HAP-1 (cell line): ENCODE measurements around the gene PELI2.

ENCODE experiments used
- DNase-seq, 2 experiments: peaks; one replicate each; pipeline ENCODE4 v3.0.0-alpha.2; 2016 to 2020; ENCODE audit warnings: low spot score in 2 of 2
- H3K27me3 ChIP-seq: fragments of 250-450 bp; sonication (Bioruptor Pico); 2 replicates; pipeline ENCODE4 v1.5.1; 2020; ENCODE audit warnings: low read depth, mild to moderate bottlenecking, moderate library complexity
- H3K36me3 ChIP-seq: fragments of 250-450 bp; sonication (Bioruptor Pico); replicated peaks from 2 replicates; pipeline ENCODE4 v1.5.1; 2020; ENCODE audit warnings: mild to moderate bottlenecking
- H3K4me1 ChIP-seq: fragments of 250-450 bp; sonication (Bioruptor Pico); 2 replicates; pipeline ENCODE4 v1.5.1; 2020; ENCODE audit warnings: mild to moderate bottlenecking
- H3K4me3 ChIP-seq: fragments of 250-450 bp; sonication (Bioruptor Pico); 2 replicates; pipeline ENCODE4 v1.5.1; 2020; ENCODE audit warnings: mild to moderate bottlenecking, moderate library complexity
- H3K9me3 ChIP-seq: fragments of 250-450 bp; sonication (Bioruptor Pico); 2 replicates; pipeline ENCODE4 v1.5.1; 2020; ENCODE audit warnings: mild to moderate bottlenecking, moderate library complexity
- in situ Hi-C: fragments of 300-500 bp; cut with MboI; formaldehyde crosslinking; loops from 3 replicates; pipeline ENCODE4 v1.14.3; 2020; ENCODE audit warnings: low sequenced_read_pairs, inconsistent platforms, mixed read lengths

Gene PELI2

DNA sequence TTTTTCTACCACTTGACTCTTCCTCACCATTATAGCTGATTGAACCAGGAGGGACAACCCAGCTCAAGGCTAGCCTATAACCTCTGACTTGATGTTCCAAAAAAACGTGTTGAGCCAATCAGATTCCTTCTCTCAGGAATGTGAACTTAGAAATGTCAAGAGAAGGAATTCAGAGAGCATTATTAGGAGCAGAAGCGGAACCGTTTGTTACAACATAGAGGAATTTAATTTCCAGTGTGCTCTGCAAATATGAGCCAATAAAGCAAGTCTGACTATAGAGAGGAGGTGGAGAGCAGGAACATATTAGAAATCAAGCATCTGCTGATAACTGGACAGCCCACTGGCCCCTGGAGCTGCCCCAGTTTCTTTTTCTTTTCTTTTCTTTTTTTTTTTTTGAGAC, 15.3 kb upstream of the PELI2 start:
- DNase-seq, result no peak

GRCh38 chr14:56107615-56108014, 10.6 kb upstream of the PELI2 start:
- no peaks in the 10 kb centered on the region for H3K27me3 ChIP-seq
- in situ Hi-C loops, result no loop called here
- no peak overlapping the region for H3K4me3 ChIP-seq
- no peak for DNase-seq
- no peaks in the 10 kb centered on the region for H3K36me3 ChIP-seq
- H3K9me3 ChIP-seq, result no peaks in the 10 kb centered on the region
- H3K4me1 ChIP-seq, result no peaks in the 10 kb centered on the region

More for the DNA sequence above, 15.3 kb upstream of the PELI2 start:
- Histone ChIP-seq H3K27me3 (no peaks in the 10 kb centered on the region), H3K36me3 (no peaks in the 10 kb centered on the region), H3K4me1 (no peaks in the 10 kb centered on the region; the same call in 1 of the 2 replicates), H3K4me3 (no peak overlapping the region), H3K9me3 (no peaks in the 10 kb centered on the region)
- in situ Hi-C loops, result no loop called here

GRCh38 chr14:56108057-56108456, 10.2 kb upstream of the PELI2 start:
- Histone ChIP-seq H3K9me3 (no peaks in the 10 kb centered on the region), H3K36me3 (no peaks in the 10 kb centered on the region), H3K27me3 (no peaks in the 10 kb centered on the region), H3K4me1 (no peaks in the 10 kb centered on the region), H3K4me3 (no peak overlapping the region)
- in situ Hi-C loops, result no loop called here
- DNase-seq, result no peak

DNA sequence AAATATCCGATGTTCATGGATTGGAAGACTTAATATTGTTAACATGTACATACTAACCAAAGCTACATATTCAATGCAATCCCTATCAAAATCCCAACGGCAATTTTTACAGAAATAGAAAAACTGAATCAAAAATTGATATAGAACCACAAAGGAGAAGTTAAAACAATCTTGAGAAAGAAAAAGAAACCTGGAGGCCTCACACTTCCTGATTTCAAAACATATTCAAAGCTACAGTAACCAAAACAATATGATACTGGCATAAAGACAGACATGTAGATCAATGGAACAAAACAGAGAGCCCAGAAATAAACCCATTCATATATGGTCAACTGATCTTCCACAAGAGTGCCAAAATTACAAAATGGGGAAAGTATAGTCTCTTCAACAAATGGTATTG, 5.4 kb upstream of the PELI2 start:
- in situ Hi-C loops, result no loop called here
- H3K4me1 ChIP-seq, result no peaks in the 10 kb centered on the region
- DNase-seq, result no peak
- H3K36me3 ChIP-seq, result no peaks in the 10 kb centered on the region
- no peaks in the 10 kb centered on the region for H3K9me3 ChIP-seq
- no peak overlapping the region for H3K4me3 ChIP-seq
- H3K27me3 ChIP-seq, result no peaks in the 10 kb centered on the region

GRCh38 chr14:56115334-56115870, 2.8 kb upstream of the PELI2 start:
- Histone ChIP-seq H3K4me1 (peaks cover 2% of the 10 kb centered on the region), H3K27me3 (no peaks in the 10 kb centered on the region), H3K9me3 (no peaks in the 10 kb centered on the region), H3K36me3 (no peaks in the 10 kb centered on the region), H3K4me3 (no peak overlapping the region)
- in situ Hi-C loops, result no loop called here
- no peak for DNase-seq

DNA sequence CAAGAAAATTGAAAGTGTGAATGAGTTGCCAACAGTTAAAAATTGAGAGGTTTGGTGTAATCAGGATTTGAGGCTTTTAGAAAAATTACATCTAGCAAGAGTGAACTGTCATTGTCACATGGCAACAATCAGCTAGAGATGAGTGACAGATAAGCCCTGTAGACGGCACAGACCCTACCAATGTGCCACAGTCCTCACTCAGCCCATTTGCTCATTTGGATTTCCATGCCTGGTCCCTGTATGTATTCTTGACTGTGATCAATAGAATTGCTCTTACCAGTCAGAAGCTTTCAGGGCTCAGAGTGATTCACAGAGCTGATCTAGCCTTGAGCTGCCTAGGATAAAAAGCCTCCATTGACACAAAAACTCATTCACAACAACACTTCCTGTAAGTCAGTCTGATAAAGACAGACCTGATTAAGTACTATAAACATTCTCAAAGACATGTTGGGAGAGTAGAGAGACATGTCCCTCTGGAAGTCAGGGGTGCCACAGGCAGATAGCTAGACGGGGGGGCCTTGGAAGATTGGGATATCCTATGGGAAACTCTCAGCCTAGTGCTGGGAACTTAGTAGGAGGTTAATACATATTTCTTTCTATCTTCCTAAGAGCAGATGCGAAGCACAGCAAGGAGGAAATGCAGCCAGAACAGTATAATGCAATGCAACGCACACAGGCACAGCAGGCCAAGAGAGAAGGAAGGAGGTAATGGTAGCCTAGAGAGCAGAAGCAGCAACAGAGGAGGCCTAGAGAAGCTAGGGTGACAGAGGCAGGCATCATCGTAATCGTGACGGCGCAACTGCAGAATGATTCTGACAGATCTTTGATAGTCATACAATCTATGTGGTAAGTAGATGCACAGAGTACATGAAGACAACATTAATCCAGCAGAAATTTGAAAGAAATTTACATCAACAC, 2.0 kb upstream of the PELI2 start:
- H3K9me3 ChIP-seq, result no peaks in the 10 kb centered on the region
- H3K4me3 ChIP-seq, result no peak overlapping the region
- no peaks in the 10 kb centered on the region for H3K27me3 ChIP-seq
- in situ Hi-C loops, result no loop called here
- H3K4me1 ChIP-seq, result peaks cover 3% of the 10 kb centered on the region
- no peak for DNase-seq
- H3K36me3 ChIP-seq, result no peaks in the 10 kb centered on the region

GRCh38 chr14:56118611-56119181, 485 bp downstream of the PELI2 start:
- Histone ChIP-seq H3K9me3 (no peaks in the 10 kb centered on the region), H3K36me3 (no peaks in the 10 kb centered on the region), H3K4me1 (peaks cover 3% of the 10 kb centered on the region), H3K4me3 (peak overlapping the region; percentile 59), H3K27me3 (no peaks in the 10 kb centered on the region)
- DNase-seq, result peak in 1 of 2 experiments; percentile 32
- in situ Hi-C loops, result no loop called here

DNA sequence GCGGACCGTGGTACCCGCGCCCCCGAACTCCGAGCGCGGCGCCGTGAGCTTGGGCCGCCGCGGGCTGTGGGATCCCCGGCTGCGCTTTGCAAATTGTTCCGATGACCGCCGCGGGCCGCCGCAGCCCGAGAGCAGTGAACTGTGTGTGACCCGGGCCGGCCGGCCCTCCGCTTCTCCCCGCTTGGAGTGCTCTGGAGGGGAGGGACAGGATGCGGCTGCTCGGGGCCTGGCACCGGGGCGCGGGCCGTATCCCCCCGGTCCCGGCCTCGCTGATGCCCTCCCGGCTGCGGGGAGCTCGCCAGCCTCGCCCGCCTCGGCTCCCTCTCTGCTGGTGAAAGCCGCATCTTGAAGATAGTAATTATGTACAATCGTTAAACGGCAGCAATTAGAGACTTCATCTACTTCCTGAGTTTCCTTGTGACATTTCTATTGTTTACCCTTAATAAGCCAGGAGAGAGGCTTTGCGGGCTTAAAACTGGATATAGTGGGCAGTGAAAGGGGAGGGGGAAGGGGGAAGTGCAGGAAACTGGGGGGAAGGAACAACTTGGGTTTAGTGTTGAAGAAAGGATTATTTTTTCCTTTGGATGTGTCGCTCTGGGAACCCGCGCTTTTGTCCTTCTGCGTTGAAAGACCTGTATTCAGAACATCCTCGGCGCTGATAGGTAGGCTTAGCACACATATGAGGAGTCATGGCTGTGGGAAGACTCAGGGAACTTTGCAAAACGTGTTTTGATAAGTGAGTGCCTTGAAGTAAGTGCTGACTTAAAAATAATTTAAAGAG, 1.2 kb downstream of the PELI2 start:
- H3K36me3 ChIP-seq, result no peaks in the 10 kb centered on the region
- DNase-seq, result peak; percentile 71 to 75
- peaks cover 3% of the 10 kb centered on the region for H3K4me1 ChIP-seq
- peak overlapping the region; percentile 59 for H3K4me3 ChIP-seq
- H3K9me3 ChIP-seq, result no peaks in the 10 kb centered on the region
- no peaks in the 10 kb centered on the region for H3K27me3 ChIP-seq
- in situ Hi-C loops, result no loop called here

GRCh38 chr14:56120091-56120691, 2.0 kb downstream of the PELI2 start:
- Histone ChIP-seq H3K4me3 (peak overlapping the region; percentile 59), H3K36me3 (no peaks in the 10 kb centered on the region), H3K4me1 (peaks cover 3% of the 10 kb centered on the region), H3K27me3 (no peaks in the 10 kb centered on the region), H3K9me3 (no peaks in the 10 kb centered on the region)
- peak; percentile 12 to 35 for DNase-seq
- in situ Hi-C loops, result no loop called here

GRCh38 chr14:56121816-56122215, 3.6 kb downstream of the PELI2 start:
- Histone ChIP-seq H3K4me3 (no peak overlapping the region), H3K9me3 (no peaks in the 10 kb centered on the region), H3K36me3 (no peaks in the 10 kb centered on the region), H3K27me3 (no peaks in the 10 kb centered on the region), H3K4me1 (peaks cover 4% of the 10 kb centered on the region)
- in situ Hi-C loops, result no loop called here
- DNase-seq, result no peak

- Histone ChIP-seq H3K27me3 (no peaks in the 10 kb centered on the region), H3K4me1 (peaks cover 5% of the 10 kb centered on the region)
- in situ Hi-C loops, result no loop called here
Observed at GRCh38 chr14:56122301-56122700, 4.1 kb downstream of the PELI2 start.

DNA sequence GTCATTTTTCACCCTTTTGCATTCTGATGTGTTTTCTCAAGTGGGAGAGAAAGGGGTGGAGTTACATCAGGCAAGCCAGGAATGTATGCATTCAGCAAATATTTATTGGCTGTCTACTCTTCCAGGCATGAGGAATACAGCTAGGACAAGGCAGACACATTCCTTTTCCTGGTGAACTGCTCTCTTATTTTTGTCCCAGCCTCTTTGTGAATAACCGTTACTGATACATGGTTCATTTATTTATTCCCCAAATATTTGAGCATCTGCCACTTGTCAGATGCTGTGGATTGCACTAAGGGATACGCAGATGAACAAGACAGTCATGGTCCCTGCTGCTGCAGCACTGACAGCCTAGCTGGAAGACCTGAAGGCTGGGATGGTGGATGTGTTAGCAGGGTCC, 6.1 kb downstream of the PELI2 start:
- H3K27me3 ChIP-seq, result no peaks in the 10 kb centered on the region
- in situ Hi-C loops, result no loop called here

More at GRCh38 chr14:56122301-56122700, 4.1 kb downstream of the PELI2 start:
- no peak overlapping the region for H3K4me3 ChIP-seq
- DNase-seq, result no peak
- H3K9me3 ChIP-seq, result no peaks in the 10 kb centered on the region
- no peaks in the 10 kb centered on the region for H3K36me3 ChIP-seq

More for the DNA sequence above, 6.1 kb downstream of the PELI2 start:
- Histone ChIP-seq H3K4me3 (no peak overlapping the region), H3K9me3 (no peaks in the 10 kb centered on the region), H3K36me3 (no peaks in the 10 kb centered on the region), H3K4me1 (peaks cover 13% of the 10 kb centered on the region)
- no peak for DNase-seq
